WTC11 (cell line): ENCODE results near the gene CACNA1F. TPM values are rescaled to one million over a fixed set of nuclear protein-coding genes. Genes with fewer than 3 reads are reported as not detected.

Source experiments
- ATAC-seq: fragments of 200-7000 bp; cut with Tn5 transposase; 2 replicates; pipeline ENCODE4 v1.10.0; 2021; ENCODE audit warnings: mild to moderate bottlenecking, moderate library complexity
- CTCF ChIA-PET: fragments of 300-600 bp; sonication (Branson Sonifier 250); formaldehyde crosslinking; loops from one replicate; lab custom pipeline; 2021; ENCODE audit warnings: antibody characterized with exemption; lab: Charles Lee
- POLR2A ChIA-PET: fragments of 350-600 bp; sonication (Branson Sonifier 250); formaldehyde crosslinking; loops from one replicate; lab custom pipeline; 2021; ENCODE audit warnings: antibody characterized with exemption; lab: Charles Lee
- DNase-seq: peaks from one replicate; pipeline ENCODE4 v3.0.0; 2021; ENCODE audit warnings: low spot score
- H3K27ac Mint-ChIP-seq: 2 replicates; pipeline ENCODE4 v1.8.0; 2021; ENCODE audit warnings: mixed read lengths
- H3K27me3 Mint-ChIP-seq: 2 replicates; pipeline ENCODE4 v1.8.0; 2021; ENCODE audit warnings: low read depth, mild to moderate bottlenecking, moderate library complexity, mixed read lengths
- H3K36me3 Mint-ChIP-seq: 2 replicates; pipeline ENCODE4 v1.8.0; 2021; ENCODE audit warnings: mixed read lengths
- H3K4me1 Mint-ChIP-seq: 2 replicates; pipeline ENCODE4 v1.8.0; 2022; ENCODE audit warnings: mixed read lengths
- H3K4me3 Mint-ChIP-seq: 2 replicates; pipeline ENCODE4 v1.8.0; 2021; ENCODE audit warnings: mild to moderate bottlenecking, moderate library complexity, mixed read lengths
- H3K9me3 Mint-ChIP-seq: 2 replicates; pipeline ENCODE4 v1.8.0; 2021; ENCODE audit warnings: mixed read lengths
- AR ChIP-seq: fragments of 250-450 bp; sonication (Bioruptor Pico); IDR thresholded peaks from 2 replicates; pipeline ENCODE4 v1.9.0; 2021; ENCODE audit warnings: mild to moderate bottlenecking
- ATF1 ChIP-seq: sonication (generic); formaldehyde crosslinking; IDR thresholded peaks from 2 replicates; pipeline ENCODE4 v1.8.1; 2023; ENCODE audit warnings: mild to moderate bottlenecking, moderate library complexity, missing genetic modification reagents
- HMGXB4 ChIP-seq: sonication (generic); formaldehyde crosslinking; IDR thresholded peaks from 2 replicates; pipeline ENCODE4 v1.8.1; 2023; ENCODE audit warnings: mild to moderate bottlenecking, moderate library complexity, missing genetic modification reagents
- NFE2L1 ChIP-seq: sonication (generic); formaldehyde crosslinking; IDR thresholded peaks from 2 replicates; pipeline ENCODE4 v1.8.1; 2023; ENCODE audit warnings: missing genetic modification reagents
- NR2C2 ChIP-seq: sonication (generic); formaldehyde crosslinking; IDR thresholded peaks from 2 replicates; pipeline ENCODE4 v1.8.0; 2022; ENCODE audit warnings: mild to moderate bottlenecking, missing genetic modification reagents
- NR3C1 ChIP-seq: sonication (generic); formaldehyde crosslinking; conservative IDR thresholded peaks from 2 replicates; pipeline ENCODE4 v1.8.1; 2023; ENCODE audit warnings: low read depth, mild to moderate bottlenecking, missing genetic modification reagents
- SMAD3 ChIP-seq: sonication (generic); formaldehyde crosslinking; IDR thresholded peaks from 2 replicates; pipeline ENCODE4 v1.8.0; 2022; ENCODE audit warnings: missing genetic modification reagents, mild to moderate bottlenecking, borderline replicate concordance
- SMAD4 ChIP-seq: sonication (generic); formaldehyde crosslinking; IDR thresholded peaks from 2 replicates; pipeline ENCODE4 v1.8.0; 2022; ENCODE audit warnings: mild to moderate bottlenecking, missing genetic modification reagents
- TCF7 ChIP-seq: sonication (generic); formaldehyde crosslinking; IDR thresholded peaks from 2 replicates; pipeline ENCODE4 v1.8.0; 2022; ENCODE audit warnings: mild to moderate bottlenecking, low read depth, missing genetic modification reagents, moderate library complexity
- USF2 ChIP-seq: sonication (generic); formaldehyde crosslinking; IDR thresholded peaks from 2 replicates; pipeline ENCODE4 v1.8.1; 2023; ENCODE audit warnings: mild to moderate bottlenecking, missing genetic modification reagents, moderate library complexity
- ZBTB21 ChIP-seq: sonication (generic); formaldehyde crosslinking; IDR thresholded peaks from 2 replicates; pipeline ENCODE4 v1.8.1; 2023; ENCODE audit warnings: mild to moderate bottlenecking, missing genetic modification reagents, borderline replicate concordance
- ZNF138 ChIP-seq: sonication (generic); formaldehyde crosslinking; conservative IDR thresholded peaks from 2 replicates; pipeline ENCODE4 v1.8.1; 2022; ENCODE audit warnings: mild to moderate bottlenecking, moderate library complexity, missing genetic modification reagents
- ZNF317 ChIP-seq: sonication (generic); formaldehyde crosslinking; IDR thresholded peaks from 2 replicates; pipeline ENCODE4 v1.8.1; 2023; ENCODE audit warnings: low read depth, mild to moderate bottlenecking, moderate library complexity, missing genetic modification reagents, borderline replicate concordance
- ZNF396 ChIP-seq: fragments of 250-450 bp; sonication (Bioruptor Pico); IDR thresholded peaks from 2 replicates; pipeline ENCODE4 v1.8.0; 2021; ENCODE audit warnings: mild to moderate bottlenecking, moderate library complexity, borderline replicate concordance
- ZNF416 ChIP-seq: fragments of 250-450 bp; sonication (Bioruptor Pico); IDR thresholded peaks from 2 replicates; pipeline ENCODE4 v1.9.0; 2021; ENCODE audit warnings: mild to moderate bottlenecking, inconsistent platforms
- total RNA-seq: library from RNA; stranded (reverse); gene quantifications from 3 replicates; pipeline ENCODE4 v1.2.3, GENCODE V29; 2021
- TF ChIP-seq, protein P1 (sequence below): sonication (generic); formaldehyde crosslinking; IDR thresholded peaks from 2 replicates; pipeline ENCODE4 v1.8.0; 2022; ENCODE audit warnings: missing genetic modification reagents
- TF ChIP-seq, protein P2 (sequence below): fragments of 250-450 bp; sonication (Bioruptor Pico); IDR thresholded peaks from 2 replicates; pipeline ENCODE4 v1.9.0; 2021; ENCODE audit warnings: moderate library complexity, mild to moderate bottlenecking, inconsistent platforms, borderline replicate concordance
- TF ChIP-seq, protein P3 (sequence below): sonication (generic); formaldehyde crosslinking; conservative IDR thresholded peaks from 2 replicates; pipeline ENCODE4 v1.8.1; 2022; ENCODE audit warnings: mild to moderate bottlenecking, missing genetic modification reagents

The CACNA1F gene
- total RNA-seq, 1 experiment from 2014 or later = 1.6 TPM

DNA sequence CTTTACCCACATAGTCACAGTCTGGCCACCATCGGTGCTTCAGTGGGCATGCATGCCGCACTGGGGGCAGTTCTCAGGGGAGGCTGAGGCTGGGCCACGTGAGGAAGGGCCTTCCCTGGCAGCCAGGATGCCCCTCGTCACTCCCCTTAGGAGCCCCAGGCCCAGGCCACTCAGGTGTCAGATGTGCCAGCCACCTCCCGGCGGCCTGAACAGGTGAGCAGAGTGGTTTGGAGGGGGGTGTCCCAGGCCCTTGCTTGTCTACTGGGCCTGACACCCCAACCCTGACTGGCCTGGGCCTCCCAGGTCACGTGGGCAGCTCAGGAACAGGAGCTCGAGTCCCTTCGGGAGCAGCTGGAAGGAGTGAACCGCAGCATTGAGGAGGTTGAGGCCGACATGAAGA lies 14.2 kb upstream of the CACNA1F start:
- Mint-ChIP-seq H3K27me3 (no peaks in the 10 kb centered on the region), H3K9me3 (no peaks in the 10 kb centered on the region), H3K36me3 (peaks cover 3% of the 10 kb centered on the region; the same call in 1 of the 2 replicates), H3K27ac (no peak overlapping the region), H3K4me1 (no peaks in the 10 kb centered on the region), H3K4me3 (no peak overlapping the region)
- ChIA-PET POLR2A (no interaction called here), CTCF (no interaction called here)
- no peak for ATAC-seq
- no peak for TF ChIP-seq AR (CRISPR knock-in tag)
- no peak for TF ChIP-seq NR3C1 (CRISPR knock-in tag)
- TF ChIP-seq SMAD4 (CRISPR knock-in tag) = no peak
- no peak for TF ChIP-seq HMGXB4 (CRISPR knock-in tag)
- TF ChIP-seq ATF1 = no peak
- TF ChIP-seq NFE2L1 (CRISPR knock-in tag) = no peak
- TF ChIP-seq, protein P1, sequence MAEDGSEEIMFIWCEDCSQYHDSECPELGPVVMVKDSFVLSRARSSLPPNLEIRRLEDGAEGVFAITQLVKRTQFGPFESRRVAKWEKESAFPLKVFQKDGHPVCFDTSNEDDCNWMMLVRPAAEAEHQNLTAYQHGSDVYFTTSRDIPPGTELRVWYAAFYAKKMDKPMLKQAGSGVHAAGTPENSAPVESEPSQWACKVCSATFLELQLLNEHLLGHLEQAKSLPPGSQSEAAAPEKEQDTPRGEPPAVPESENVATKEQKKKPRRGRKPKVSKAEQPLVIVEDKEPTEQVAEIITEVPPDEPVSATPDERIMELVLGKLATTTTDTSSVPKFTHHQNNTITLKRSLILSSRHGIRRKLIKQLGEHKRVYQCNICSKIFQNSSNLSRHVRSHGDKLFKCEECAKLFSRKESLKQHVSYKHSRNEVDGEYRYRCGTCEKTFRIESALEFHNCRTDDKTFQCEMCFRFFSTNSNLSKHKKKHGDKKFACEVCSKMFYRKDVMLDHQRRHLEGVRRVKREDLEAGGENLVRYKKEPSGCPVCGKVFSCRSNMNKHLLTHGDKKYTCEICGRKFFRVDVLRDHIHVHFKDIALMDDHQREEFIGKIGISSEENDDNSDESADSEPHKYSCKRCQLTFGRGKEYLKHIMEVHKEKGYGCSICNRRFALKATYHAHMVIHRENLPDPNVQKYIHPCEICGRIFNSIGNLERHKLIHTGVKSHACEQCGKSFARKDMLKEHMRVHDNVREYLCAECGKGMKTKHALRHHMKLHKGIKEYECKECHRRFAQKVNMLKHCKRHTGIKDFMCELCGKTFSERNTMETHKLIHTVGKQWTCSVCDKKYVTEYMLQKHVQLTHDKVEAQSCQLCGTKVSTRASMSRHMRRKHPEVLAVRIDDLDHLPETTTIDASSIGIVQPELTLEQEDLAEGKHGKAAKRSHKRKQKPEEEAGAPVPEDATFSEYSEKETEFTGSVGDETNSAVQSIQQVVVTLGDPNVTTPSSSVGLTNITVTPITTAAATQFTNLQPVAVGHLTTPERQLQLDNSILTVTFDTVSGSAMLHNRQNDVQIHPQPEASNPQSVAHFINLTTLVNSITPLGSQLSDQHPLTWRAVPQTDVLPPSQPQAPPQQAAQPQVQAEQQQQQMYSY (CRISPR knock-in tag) = no peak
- TF ChIP-seq, protein P2, sequence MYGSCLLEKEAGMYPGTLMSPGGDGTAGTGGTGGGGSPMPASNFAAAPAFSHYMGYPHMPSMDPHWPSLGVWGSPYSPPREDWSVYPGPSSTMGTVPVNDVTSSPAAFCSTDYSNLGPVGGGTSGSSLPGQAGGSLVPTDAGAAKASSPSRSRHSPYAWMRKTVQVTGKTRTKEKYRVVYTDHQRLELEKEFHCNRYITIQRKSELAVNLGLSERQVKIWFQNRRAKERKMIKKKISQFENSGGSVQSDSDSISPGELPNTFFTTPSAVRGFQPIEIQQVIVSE = no peak
- no peak for TF ChIP-seq ZBTB21 (CRISPR knock-in tag)
- TF ChIP-seq, protein P3, sequence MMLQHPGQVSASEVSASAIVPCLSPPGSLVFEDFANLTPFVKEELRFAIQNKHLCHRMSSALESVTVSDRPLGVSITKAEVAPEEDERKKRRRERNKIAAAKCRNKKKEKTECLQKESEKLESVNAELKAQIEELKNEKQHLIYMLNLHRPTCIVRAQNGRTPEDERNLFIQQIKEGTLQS (CRISPR knock-in tag) = no peak
- no peak for TF ChIP-seq ZNF396 (CRISPR knock-in tag)
- no peak for TF ChIP-seq ZNF138 (CRISPR knock-in tag)
- TF ChIP-seq TCF7 (CRISPR knock-in tag) = no peak
- TF ChIP-seq SMAD3 (CRISPR knock-in tag) = no peak
- TF ChIP-seq ZNF416 (CRISPR knock-in tag) = no peak
- TF ChIP-seq ZNF317 (CRISPR knock-in tag) = no peak
- no peak for TF ChIP-seq NR2C2 (CRISPR knock-in tag)
- TF ChIP-seq USF2 = no peak
- no peak for DNase-seq
